K562 (cell line): ENCODE results near the gene OPN1LW. TPM values are rescaled to one million over a fixed set of nuclear protein-coding genes. Genes with fewer than 3 reads are reported as not detected.

ENCODE experiments used
- CREBBP ChIP-seq: IDR thresholded peaks from one replicate; pipeline ENCODE4 v1.6.1; 2012; ENCODE audit warnings: low read depth, mild to moderate bottlenecking, control low read depth, inconsistent platforms, low read length
- DIDO1 ChIP-seq: fragments of 450-650 bp; IDR thresholded peaks from 2 replicates; pipeline ENCODE4 v1.6.1; 2016; ENCODE audit warnings: low read depth, missing biosample characterization, missing genetic modification characterization
- FOXK2 ChIP-seq, 2 experiments: fragments of 450-650 bp; IDR thresholded peaks in 1 of 2; conservative IDR thresholded peaks in 1 of 2; 2 replicates each; pipeline ENCODE4 v1.6.1; 2016; ENCODE audit warnings: low read depth in 2 of 2, mild to moderate bottlenecking in 1 of 2
- KAT8 ChIP-seq: fragments of 450-650 bp; IDR thresholded peaks from 2 replicates; pipeline ENCODE4 v1.6.1; 2016; ENCODE audit warnings: low read depth, mild to moderate bottlenecking
- KDM4B ChIP-seq, 2 experiments: fragments of 450-650 bp in 1 of 2; sonication (generic) in 1 of 2; IDR thresholded peaks; 2 replicates each; pipeline ENCODE4 v1.6.1; 2016 to 2017; ENCODE audit warnings: borderline replicate concordance in 2 of 2, antibody characterized with exemption in 1 of 2, low read depth in 1 of 2, mild to moderate bottlenecking in 1 of 2
- MCM5 ChIP-seq: fragments of 450-650 bp; IDR thresholded peaks from 2 replicates; pipeline ENCODE4 v1.6.1; 2016; ENCODE audit warnings: low read depth
- RB1 ChIP-seq: fragments of 450-650 bp; IDR thresholded peaks from 2 replicates; pipeline ENCODE4 v1.6.1; 2017; ENCODE audit warnings: low read depth, mild to moderate bottlenecking
- TAF1 ChIP-seq: IDR thresholded peaks from 2 replicates; pipeline ENCODE4 v1.6.1; 2011; ENCODE audit warnings: mild to moderate bottlenecking, low read length, moderate library complexity; ENCODE audit not compliant: insufficient read depth, control insufficient read depth, severe bottlenecking; ENCODE audit errors: extremely low read depth
- TEAD1 ChIP-seq, 2 experiments: fragments of 450-650 bp in 1 of 2; sonication (generic) in 1 of 2; formaldehyde crosslinking; IDR thresholded peaks; 2 replicates each; pipeline versions ENCODE4 v1.4.0 to v1.8.0; 2020 to 2022; ENCODE audit warnings: mild to moderate bottlenecking in 2 of 2, missing genetic modification reagents in 1 of 2
- ZNF436 ChIP-seq: fragments of 250-450, 450-650 bp; sonication (Bioruptor Pico); formaldehyde crosslinking; IDR thresholded peaks from 2 replicates; pipeline ENCODE4 v1.7.0; 2020; ENCODE audit warnings: mild to moderate bottlenecking
- ZNF444 ChIP-seq: fragments of 250-450 bp; sonication (Bioruptor Pico); IDR thresholded peaks from 2 replicates; pipeline ENCODE4 v1.4.0; 2020; ENCODE audit warnings: mild to moderate bottlenecking, moderate library complexity
- polyA plus RNA-seq, 8 experiments: library from polyadenylated mRNA; depleted of rRNA in 4 of 8; stranded (reverse) in 5 of 8; unstranded in 3 of 8; fragments of >200 nt; fragmentation: Nextera tagmentation in 2 of 8; fragmentation: Illumina TruSeq in 1 of 8; extraction: Ambion mirVana in 2 of 8; extraction: Trizol in 1 of 8; gene quantifications; 2 replicates each; pipeline versions ENCODE4 v1.2.1 to v1.2.3, GENCODE V29; 2011 to 2014; ENCODE audit warnings: inconsistent platforms in 1 of 8, missing spikeins in 1 of 8
- total RNA-seq, 7 experiments: library from RNA; depleted of rRNA in 6 of 7; stranded (reverse); fragments of >200 nt in 6 of 7; fragmentation: Illumina TruSeq in 2 of 7; extraction: Trizol in 2 of 7; gene quantifications; 2 replicates each; pipeline versions ENCODE4 v1.2.1 to v1.2.3, GENCODE V29; 2011 to 2021; ENCODE audit warnings: low replicate concordance in 1 of 7
- TF ChIP-seq, protein P1 (sequence below): sonication (generic); formaldehyde crosslinking; IDR thresholded peaks from 2 replicates; pipeline ENCODE4 v1.8.1; 2023; ENCODE audit warnings: mild to moderate bottlenecking, missing genetic modification reagents
- TF ChIP-seq, protein P2 (sequence below), 2 experiments: fragments of 200-800 bp in 1 of 2; sonication (Bioruptor generic) in 1 of 2; sonication (generic) in 1 of 2; formaldehyde crosslinking in 1 of 2; IDR thresholded peaks in 1 of 2; conservative IDR thresholded peaks in 1 of 2; 2 replicates each; pipeline versions ENCODE4 v1.5.0 to v1.6.1; 2016 to 2020; ENCODE audit warnings: missing compliant biosample characterization in 1 of 2, missing genetic modification characterization in 1 of 2, missing genetic modification reagents in 1 of 2
- TF ChIP-seq, protein P3 (sequence below), 3 experiments: IDR thresholded peaks in 2 of 3; conservative IDR thresholded peaks in 1 of 3; 2 replicates each; pipeline ENCODE4 v1.5.1; 2011 to 2012; ENCODE audit warnings: low read length in 3 of 3, mild to moderate bottlenecking in 3 of 3, control low read depth in 2 of 3, improper control_type of control experiment in 1 of 3, inconsistent platforms in 1 of 3, low read depth in 1 of 3, mixed read lengths in 1 of 3, moderate library complexity in 1 of 3; ENCODE audit not compliant: insufficient read depth in 2 of 3
- TF ChIP-seq, protein P4 (sequence below): fragments of 200-800 bp; sonication (Bioruptor generic); IDR thresholded peaks from 2 replicates; pipeline ENCODE4 v1.6.1; 2017; ENCODE audit warnings: missing genetic modification characterization, missing compliant biosample characterization
- TF ChIP-seq, protein P5 (sequence below), 2 experiments: fragments of 450-650 bp in 1 of 2; IDR thresholded peaks; 2 replicates each; pipeline ENCODE4 v1.6.1; 2011 to 2017; ENCODE audit warnings: low read depth in 2 of 2, antibody characterized with exemption in 1 of 2, borderline replicate concordance in 1 of 2, low read length in 1 of 2, mild to moderate bottlenecking in 1 of 2, mixed read lengths in 1 of 2; ENCODE audit not compliant: control insufficient read depth in 1 of 2

OPN1LW gene
- total and polyA plus RNA-seq, 9 of the 15 experiments (the other 6 are each of a cell fraction or from before 2014, with no cell fraction given), result 0.04 TPM; not detected in 8

DNA sequence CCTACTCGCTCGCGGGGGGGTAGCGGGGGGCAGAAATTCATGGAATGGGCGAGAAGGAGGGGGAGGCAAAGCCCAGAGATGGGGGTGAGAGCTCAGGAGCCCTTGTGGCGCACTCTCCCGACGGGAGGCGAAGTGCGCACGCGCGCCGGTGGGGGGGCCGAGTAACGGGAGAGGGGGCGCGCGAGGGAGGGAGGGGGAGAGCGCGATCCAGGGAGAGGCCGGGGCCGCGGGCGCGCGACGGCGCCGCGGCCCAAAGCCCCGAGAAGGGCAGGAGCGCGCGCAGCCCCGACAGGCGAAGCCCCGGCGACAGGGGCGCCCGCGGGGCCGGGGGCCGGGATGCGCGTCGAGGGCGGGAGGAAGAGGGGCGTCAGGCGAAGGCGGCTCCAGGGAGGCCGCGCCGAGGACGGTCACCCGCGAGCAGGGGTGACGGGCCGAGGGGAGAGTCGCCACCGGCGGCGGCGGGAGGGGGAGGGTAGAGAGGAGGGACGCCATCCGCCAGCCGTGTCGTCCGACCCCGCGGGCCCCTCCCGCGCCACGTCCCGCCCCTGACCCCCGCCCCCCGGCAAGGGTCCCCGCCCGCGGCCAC lies 46.9 kb upstream of the OPN1LW start (continued):
- no peak for TF ChIP-seq CREBBP
- no peak for TF ChIP-seq DIDO1 (tag)
- TF ChIP-seq FOXK2 (conservative IDR thresholded peaks at IDR 0.05 in 1 of 2, IDR thresholded peaks at IDR 0.05 in 1 of 2; ENCODE audit: low read depth in 2 of 2), result no peak
- TF ChIP-seq KDM4B (IDR thresholded peaks at IDR 0.05; ENCODE audit: borderline replicate concordance in 2 of 2, low read depth in 1 of 2), result 0 out of 4 replicates have a peak, but pooled peaks of 1 of the 2 experiments have one; percentile 43
- TF ChIP-seq TEAD1 (CRISPR knock-in tag; IDR thresholded peaks at IDR 0.05), result no peak
- TF ChIP-seq, protein P1, sequence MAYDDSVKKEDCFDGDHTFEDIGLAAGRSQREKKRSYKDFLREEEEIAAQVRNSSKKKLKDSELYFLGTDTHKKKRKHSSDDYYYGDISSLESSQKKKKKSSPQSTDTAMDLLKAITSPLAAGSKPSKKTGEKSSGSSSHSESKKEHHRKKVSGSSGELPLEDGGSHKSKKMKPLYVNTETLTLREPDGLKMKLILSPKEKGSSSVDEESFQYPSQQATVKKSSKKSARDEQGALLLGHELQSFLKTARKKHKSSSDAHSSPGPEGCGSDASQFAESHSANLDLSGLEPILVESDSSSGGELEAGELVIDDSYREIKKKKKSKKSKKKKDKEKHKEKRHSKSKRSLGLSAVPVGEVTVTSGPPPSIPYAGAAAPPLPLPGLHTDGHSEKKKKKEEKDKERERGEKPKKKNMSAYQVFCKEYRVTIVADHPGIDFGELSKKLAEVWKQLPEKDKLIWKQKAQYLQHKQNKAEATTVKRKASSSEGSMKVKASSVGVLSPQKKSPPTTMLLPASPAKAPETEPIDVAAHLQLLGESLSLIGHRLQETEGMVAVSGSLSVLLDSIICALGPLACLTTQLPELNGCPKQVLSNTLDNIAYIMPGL (CRISPR knock-in tag), result no peak
- TF ChIP-seq ZNF444, result peak; percentile 25; the same call in 1 of the 2 replicates
- TF ChIP-seq ZNF436 (CRISPR knock-in tag), result no peak
- TF ChIP-seq, protein P2, sequence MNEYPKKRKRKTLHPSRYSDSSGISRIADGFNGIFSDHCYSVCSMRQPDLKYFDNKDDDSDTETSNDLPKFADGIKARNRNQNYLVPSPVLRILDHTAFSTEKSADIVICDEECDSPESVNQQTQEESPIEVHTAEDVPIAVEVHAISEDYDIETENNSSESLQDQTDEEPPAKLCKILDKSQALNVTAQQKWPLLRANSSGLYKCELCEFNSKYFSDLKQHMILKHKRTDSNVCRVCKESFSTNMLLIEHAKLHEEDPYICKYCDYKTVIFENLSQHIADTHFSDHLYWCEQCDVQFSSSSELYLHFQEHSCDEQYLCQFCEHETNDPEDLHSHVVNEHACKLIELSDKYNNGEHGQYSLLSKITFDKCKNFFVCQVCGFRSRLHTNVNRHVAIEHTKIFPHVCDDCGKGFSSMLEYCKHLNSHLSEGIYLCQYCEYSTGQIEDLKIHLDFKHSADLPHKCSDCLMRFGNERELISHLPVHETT (CRISPR knock-in tag; conservative IDR thresholded peaks at IDR 0.05 in 1 of 2, IDR thresholded peaks at IDR 0.05 in 1 of 2), result peak in 1 of 2 experiments; percentile 51; a peak in 1 of 4 replicates
- TF ChIP-seq, protein P3, sequence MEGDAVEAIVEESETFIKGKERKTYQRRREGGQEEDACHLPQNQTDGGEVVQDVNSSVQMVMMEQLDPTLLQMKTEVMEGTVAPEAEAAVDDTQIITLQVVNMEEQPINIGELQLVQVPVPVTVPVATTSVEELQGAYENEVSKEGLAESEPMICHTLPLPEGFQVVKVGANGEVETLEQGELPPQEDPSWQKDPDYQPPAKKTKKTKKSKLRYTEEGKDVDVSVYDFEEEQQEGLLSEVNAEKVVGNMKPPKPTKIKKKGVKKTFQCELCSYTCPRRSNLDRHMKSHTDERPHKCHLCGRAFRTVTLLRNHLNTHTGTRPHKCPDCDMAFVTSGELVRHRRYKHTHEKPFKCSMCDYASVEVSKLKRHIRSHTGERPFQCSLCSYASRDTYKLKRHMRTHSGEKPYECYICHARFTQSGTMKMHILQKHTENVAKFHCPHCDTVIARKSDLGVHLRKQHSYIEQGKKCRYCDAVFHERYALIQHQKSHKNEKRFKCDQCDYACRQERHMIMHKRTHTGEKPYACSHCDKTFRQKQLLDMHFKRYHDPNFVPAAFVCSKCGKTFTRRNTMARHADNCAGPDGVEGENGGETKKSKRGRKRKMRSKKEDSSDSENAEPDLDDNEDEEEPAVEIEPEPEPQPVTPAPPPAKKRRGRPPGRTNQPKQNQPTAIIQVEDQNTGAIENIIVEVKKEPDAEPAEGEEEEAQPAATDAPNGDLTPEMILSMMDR (IDR thresholded peaks at IDR 0.05 in 2 of 3, conservative IDR thresholded peaks at IDR 0.05 in 1 of 3; ENCODE audit: insufficient read depth in 2 of 3, low read depth in 1 of 3, low read length in 3 of 3), result 0 out of 6 replicates have a peak, but pooled peaks of 1 of the 3 experiments have one; percentile 7
- TF ChIP-seq MCM5, result no peak
- peak; percentile 20; the same call in 1 of the 2 replicates for TF ChIP-seq RB1
- TF ChIP-seq KAT8, result no peak
- TF ChIP-seq, protein P4, sequence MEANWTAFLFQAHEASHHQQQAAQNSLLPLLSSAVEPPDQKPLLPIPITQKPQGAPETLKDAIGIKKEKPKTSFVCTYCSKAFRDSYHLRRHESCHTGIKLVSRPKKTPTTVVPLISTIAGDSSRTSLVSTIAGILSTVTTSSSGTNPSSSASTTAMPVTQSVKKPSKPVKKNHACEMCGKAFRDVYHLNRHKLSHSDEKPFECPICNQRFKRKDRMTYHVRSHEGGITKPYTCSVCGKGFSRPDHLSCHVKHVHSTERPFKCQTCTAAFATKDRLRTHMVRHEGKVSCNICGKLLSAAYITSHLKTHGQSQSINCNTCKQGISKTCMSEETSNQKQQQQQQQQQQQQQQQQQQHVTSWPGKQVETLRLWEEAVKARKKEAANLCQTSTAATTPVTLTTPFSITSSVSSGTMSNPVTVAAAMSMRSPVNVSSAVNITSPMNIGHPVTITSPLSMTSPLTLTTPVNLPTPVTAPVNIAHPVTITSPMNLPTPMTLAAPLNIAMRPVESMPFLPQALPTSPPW (CRISPR knock-in tag), result peak; percentile 86
- TF ChIP-seq TAF1, result peak; percentile 39
- TF ChIP-seq, protein P5, sequence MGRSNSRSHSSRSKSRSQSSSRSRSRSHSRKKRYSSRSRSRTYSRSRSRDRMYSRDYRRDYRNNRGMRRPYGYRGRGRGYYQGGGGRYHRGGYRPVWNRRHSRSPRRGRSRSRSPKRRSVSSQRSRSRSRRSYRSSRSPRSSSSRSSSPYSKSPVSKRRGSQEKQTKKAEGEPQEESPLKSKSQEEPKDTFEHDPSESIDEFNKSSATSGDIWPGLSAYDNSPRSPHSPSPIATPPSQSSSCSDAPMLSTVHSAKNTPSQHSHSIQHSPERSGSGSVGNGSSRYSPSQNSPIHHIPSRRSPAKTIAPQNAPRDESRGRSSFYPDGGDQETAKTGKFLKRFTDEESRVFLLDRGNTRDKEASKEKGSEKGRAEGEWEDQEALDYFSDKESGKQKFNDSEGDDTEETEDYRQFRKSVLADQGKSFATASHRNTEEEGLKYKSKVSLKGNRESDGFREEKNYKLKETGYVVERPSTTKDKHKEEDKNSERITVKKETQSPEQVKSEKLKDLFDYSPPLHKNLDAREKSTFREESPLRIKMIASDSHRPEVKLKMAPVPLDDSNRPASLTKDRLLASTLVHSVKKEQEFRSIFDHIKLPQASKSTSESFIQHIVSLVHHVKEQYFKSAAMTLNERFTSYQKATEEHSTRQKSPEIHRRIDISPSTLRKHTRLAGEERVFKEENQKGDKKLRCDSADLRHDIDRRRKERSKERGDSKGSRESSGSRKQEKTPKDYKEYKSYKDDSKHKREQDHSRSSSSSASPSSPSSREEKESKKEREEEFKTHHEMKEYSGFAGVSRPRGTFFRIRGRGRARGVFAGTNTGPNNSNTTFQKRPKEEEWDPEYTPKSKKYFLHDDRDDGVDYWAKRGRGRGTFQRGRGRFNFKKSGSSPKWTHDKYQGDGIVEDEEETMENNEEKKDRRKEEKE (IDR thresholded peaks at IDR 0.05; ENCODE audit: borderline replicate concordance in 1 of 2, control insufficient read depth in 1 of 2, low read depth in 2 of 2, low read length in 1 of 2), result no peak
